Gastrocnemius medialis (tissue), 4 donors: ENCODE data around the gene CCDC85B.

Experiments used
- POLR2A ChIP-seq, 2 donors: fragments of 450-650 bp; IDR thresholded peaks; one replicate each; pipeline ENCODE4 v1.6.1; 2017; ENCODE audit warnings: antibody characterized with exemption in 2 of 2, mild to moderate bottlenecking in 2 of 2, moderate library complexity in 2 of 2
- TF ChIP-seq, protein P1 (sequence below), 5 experiments: fragments of 450-650 bp in 3 of 5; fragments of 200-600 bp in 2 of 5; sonication (generic) in 2 of 5; IDR thresholded peaks in 4 of 5; conservative IDR thresholded peaks in 1 of 5; 1 replicate in 4 of 5; 2 replicates in 1 of 5; pipeline ENCODE4 v1.5.1; 2016 to 2019; ENCODE audit warnings: antibody characterized with exemption in 5 of 5, mild to moderate bottlenecking in 3 of 5, moderate library complexity in 3 of 5

GRCh38 chr11:65861533-65862183 is 28.8 kb upstream of the CCDC85B start:
- TF ChIP-seq, protein P1, sequence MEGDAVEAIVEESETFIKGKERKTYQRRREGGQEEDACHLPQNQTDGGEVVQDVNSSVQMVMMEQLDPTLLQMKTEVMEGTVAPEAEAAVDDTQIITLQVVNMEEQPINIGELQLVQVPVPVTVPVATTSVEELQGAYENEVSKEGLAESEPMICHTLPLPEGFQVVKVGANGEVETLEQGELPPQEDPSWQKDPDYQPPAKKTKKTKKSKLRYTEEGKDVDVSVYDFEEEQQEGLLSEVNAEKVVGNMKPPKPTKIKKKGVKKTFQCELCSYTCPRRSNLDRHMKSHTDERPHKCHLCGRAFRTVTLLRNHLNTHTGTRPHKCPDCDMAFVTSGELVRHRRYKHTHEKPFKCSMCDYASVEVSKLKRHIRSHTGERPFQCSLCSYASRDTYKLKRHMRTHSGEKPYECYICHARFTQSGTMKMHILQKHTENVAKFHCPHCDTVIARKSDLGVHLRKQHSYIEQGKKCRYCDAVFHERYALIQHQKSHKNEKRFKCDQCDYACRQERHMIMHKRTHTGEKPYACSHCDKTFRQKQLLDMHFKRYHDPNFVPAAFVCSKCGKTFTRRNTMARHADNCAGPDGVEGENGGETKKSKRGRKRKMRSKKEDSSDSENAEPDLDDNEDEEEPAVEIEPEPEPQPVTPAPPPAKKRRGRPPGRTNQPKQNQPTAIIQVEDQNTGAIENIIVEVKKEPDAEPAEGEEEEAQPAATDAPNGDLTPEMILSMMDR (IDR thresholded peaks at IDR 0.05 in 4 of 5, conservative IDR thresholded peaks at IDR 0.05 in 1 of 5), result no peak
- no peak for TF ChIP-seq POLR2A (IDR thresholded peaks at IDR 0.05)
